H7 (cell line): ENCODE results near the gene STAT3. TPM values are rescaled to one million over a fixed set of nuclear protein-coding genes. Genes with fewer than 3 reads are reported as not detected.
"Not testable (repeated sequence)": the region's sequence is repeated elsewhere in the genome, so short reads cannot be mapped to it uniquely, and the experiment has no call there.

Source experiments
- DNase-seq: peaks from one replicate; pipeline ENCODE4 v3.0.0; 2012
- H3K27me3 ChIP-seq: 2 replicates; pipeline ENCODE4 v1.6.0; 2011; ENCODE audit warnings: mild to moderate bottlenecking, low read length; ENCODE audit not compliant: control insufficient read depth, insufficient read depth
- H3K36me3 ChIP-seq: replicated peaks from 2 replicates; pipeline ENCODE4 v1.5.1; 2011; ENCODE audit warnings: low read length; ENCODE audit not compliant: control insufficient read depth, insufficient read depth
- H3K4me3 ChIP-seq: 2 replicates; pipeline ENCODE4 v1.5.1; 2011; ENCODE audit warnings: low read depth, mild to moderate bottlenecking, control low read depth, low read length, moderate library complexity; ENCODE audit not compliant: insufficient read depth
- total RNA-seq: library from RNA; depleted of rRNA; stranded (reverse); fragments of >200 nt; shearing (Covaris generic); gene quantifications from 2 replicates; pipeline ENCODE4 v1.2.3, GENCODE V29; 2014; rRNA removed

Gene STAT3
- 54.6 and 101 TPM in 2 replicates for total RNA-seq

DNA sequence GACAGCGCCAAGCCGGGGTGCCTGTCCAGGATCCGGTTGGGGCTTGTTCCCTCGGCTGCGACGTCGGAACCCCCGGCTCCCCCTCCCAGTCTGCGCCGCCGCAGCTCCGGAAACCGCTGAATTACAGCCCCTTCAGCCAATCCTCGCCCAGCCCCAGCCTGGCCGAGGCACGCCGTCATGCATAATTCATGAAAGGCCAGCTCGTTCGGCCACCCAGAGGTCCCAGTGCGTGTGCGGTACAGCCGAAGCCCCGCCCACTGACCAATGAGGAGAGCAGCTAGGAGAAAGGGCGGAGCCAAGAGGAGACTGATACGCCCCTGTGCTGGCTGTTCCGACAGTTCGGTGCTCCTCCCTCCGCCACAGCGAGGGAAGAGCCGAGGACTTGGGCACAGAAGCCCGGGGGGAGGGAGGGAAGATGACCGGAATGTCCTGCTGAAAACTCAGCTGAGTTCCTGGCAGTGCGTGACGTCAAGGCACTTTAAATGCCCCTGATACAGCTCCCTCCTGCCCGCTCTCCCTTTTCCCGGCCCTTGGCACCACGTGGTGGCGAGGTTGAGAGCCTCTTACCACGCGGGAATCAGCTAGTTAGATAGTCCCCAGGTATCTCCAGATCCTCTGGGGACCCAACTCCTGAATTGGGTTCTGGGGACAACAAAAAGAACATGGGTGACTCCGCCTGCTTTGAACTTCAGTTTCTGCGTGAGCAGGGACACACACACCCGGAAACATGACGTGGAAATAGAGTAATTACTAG lies at the start of gene STAT3:
STAT3 (minus strand) TSS at position 62 of the 754 bp plus-strand sequence. CDS start 39,926 bp downstream, outside the sequence.
- Histone ChIP-seq H3K36me3 (no peaks in the 10 kb centered on the region), H3K4me3 (peak within 1 kb of the TSS; percentile 94), H3K27me3 (no peaks in the 10 kb centered on the region)
- DNase-seq = peak; percentile 98

DNA sequence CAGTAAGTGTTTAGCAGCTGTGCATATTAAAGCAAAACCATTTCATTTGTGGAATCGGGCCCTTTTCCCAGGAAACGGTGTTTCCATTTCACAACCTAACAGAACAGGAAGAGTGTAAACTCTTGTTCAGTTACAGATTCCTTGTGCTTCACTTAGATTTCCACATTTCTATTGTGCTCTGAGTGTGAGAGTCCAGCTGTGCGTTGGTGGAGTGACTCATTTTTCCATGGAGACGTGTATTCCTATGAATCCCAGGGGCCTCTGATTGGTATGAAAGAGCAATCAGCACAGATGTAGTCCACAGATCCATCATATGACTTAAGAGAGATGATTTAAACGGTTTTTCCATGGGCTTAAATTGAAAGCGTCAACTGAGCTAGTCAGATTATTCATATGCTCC lies 48.1 kb upstream of the STAT3 start:
- no peak for DNase-seq
- Histone ChIP-seq H3K36me3 (no peaks in the 10 kb centered on the region), H3K27me3 (no peaks in the 10 kb centered on the region), H3K4me3 (no peak overlapping the region)

DNA sequence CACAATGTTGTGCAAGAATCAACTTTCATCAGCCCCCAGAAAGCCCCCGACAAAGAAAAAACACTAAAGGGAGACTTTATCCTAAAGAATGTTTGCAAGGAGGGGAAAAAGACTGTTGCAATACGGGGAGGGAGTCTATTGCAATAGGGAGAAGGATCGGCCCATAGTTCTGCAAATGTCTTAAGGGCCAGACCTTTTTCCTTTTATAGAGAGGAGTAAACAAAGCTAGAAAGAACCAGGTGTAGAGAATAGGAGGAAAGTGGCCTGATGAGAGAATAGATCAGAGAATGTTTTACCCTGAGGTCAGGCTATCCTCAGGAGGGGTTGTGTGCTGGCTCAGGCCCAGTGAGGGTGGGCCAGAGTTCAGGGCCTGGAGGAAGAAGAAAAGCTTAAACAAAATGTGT lies 43.5 kb upstream of the STAT3 start:
- H3K36me3 ChIP-seq = no peaks in the 10 kb centered on the region

DNA sequence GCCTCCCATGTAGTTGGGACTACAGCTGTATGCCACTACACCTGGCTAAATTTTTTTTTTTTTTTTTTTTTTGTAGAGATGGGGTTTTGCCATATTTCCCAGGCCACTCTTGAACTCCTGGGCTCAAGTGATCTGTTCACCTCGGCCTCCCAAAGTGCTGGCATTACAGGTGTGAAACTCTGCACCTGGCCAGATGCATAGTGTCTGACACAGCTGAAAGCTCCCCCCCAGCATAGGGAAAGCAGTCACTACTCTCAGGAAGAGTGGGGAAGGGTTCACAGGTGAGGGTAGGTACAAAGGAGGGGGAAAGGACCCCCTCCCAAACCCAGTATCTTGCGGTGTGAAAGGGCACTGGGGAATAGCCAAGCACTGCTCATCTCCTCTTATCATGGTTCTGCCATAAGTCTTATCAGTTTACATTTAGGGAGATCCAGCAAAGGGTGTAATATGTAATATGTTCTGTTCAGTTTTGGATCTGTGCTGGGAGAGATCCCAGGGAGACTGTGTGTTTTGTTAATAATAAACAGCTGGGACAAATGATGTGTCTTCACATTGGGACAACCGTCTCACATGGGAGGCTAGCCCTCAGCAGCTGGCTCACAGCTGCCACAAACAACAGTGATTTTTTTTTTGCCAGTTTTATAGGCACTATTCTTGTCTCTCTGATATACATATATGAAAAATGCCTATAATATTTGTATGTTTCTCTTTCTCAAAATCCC lies 41.6 kb upstream of the STAT3 start:
- Histone ChIP-seq H3K36me3 (no peaks in the 10 kb centered on the region), H3K4me3 (no peak overlapping the region), H3K27me3 (no peaks in the 10 kb centered on the region; the same call in 1 of the 2 replicates)
- DNase-seq = no peak

More for the DNA sequence above, 43.5 kb upstream of the STAT3 start:
- Histone ChIP-seq H3K4me3 (no peak overlapping the region), H3K27me3 (no peaks in the 10 kb centered on the region)
- DNase-seq = no peak

DNA sequence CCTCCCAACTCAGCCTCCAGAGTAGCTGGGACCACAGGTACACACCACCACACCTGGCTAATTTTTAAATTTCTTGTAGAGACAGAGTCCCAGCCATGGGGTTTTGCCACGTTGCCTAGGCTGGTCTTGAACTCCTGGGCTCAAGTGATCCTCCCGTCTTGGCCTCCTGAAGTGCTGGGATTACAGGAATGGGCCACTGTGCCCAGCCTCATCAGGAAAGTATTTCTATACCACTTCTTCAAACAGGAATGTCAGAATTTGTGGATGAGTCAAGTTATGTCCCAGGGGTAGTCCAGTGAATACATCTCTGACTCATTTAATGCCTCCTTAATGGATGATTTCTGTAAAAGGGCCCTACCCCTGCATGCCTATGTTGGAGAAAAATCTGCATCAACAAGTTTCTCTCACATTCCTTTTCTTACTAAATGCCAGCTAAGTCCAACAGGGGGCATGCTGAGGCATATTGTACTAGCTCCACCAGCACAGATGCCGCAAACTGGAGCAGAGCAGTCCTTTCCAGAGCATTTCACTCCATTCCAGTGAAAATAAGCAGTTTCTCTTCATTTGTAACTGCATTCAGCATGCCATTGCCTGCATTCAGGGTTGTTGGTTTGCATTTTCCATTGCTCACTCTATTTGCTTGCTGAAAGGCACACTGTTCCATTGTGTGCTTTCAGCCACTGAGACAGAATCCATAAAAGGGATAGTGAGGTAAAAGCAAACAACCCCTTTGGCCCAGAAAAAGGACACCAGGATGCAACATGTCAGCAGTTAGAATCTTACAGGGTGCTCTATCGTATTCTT lies 40.1 kb upstream of the STAT3 start:
- Histone ChIP-seq H3K36me3 (no peaks in the 10 kb centered on the region), H3K27me3 (no peaks in the 10 kb centered on the region; the same call in 1 of the 2 replicates), H3K4me3 (no peak overlapping the region)
- DNase-seq = peak; percentile 63

DNA sequence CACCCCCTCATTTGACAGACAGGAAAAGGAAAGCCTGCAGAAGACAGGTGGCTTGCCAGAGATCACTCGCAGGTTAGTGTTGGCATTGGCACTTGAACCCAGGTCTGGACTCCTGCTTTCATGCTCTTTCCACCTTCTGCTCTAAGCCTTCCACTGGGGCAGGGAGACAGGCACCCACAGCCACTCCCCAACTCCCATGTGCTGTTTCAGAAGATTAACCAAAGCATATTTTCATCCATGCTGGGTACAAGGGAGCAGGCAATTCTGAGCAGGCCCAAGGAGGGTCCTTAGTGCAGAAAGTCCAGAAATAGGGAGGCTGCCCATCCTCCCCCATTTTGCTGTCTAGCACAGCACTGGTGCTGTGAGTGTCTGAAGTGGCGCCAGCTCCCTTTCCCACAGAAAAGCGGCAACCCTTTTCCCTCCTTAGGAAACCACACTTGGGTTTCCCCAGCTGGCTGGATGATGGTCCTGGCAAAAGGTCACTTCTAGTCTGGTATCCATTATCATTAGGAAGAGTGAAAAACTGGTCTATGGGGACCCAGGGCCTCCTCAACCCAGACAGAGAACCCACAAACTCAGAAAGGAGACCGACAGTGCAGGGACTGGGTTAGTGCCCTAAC lies 36.9 kb upstream of the STAT3 start:
- Histone ChIP-seq H3K36me3 (no peaks in the 10 kb centered on the region), H3K4me3 (no peak overlapping the region), H3K27me3 (peaks cover 23% of the 10 kb centered on the region)
- DNase-seq = no peak

DNA sequence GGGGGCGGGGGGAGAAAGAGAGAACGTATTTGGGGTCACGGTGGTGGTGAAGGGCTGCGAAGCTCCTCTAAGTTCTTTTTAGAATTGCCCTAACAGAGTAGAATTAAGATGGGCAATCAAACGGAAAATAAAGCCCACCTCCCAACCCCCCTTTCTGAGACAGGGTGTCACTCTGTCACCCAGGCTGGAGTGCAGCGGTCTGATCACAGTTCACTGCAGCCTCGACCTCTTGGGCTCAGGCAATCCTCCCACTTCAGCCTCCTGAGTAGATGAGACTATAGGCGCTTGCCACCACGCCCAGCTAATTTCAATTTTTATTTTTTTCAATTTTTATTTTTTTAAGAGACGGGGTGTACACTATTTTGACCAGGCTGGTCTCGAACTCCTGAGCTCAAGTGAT lies 35.5 kb upstream of the STAT3 start:
- H3K4me3 ChIP-seq = no peak overlapping the region
- no peaks in the 10 kb centered on the region for H3K36me3 ChIP-seq
- no peak for DNase-seq
- peaks cover 23% of the 10 kb centered on the region for H3K27me3 ChIP-seq

DNA sequence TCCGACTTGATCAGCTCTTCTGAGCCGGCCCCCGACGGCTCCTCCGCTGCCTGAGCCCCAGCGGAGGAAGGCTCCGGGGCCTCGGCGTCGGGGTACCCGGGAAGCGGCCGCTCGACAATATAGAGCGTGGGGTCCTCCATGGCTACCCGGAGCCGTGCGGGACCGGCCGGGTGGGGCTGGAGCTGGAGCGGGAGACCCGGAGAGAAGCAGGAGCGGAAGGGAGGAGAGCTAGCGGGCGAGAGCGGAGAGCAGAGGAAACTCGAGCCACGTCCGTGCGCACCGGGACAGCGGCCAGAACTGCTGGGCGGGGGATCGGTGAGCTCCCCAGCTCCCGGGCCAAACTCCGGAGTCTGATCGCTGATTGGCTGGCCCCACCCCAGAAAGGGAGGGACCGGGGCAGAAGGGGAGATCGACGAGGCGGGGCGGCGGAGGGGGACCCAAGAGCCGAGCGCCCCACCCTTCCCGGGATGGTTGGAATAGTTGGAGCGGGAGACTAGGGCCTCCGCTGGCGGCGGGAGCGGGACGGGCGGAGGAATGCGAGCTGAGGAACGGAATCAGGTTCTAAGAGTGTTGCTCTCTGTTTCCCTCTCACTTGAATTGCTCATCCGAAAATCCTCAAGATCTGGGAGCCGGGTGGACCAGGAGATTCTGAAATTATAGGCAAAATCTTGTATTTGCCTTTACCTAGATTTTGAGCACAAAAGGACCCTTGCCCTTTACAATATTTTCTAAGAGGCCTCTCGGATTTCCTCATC lies 34.9 kb upstream of the STAT3 start, which contains the start of gene CAVIN1:
CAVIN1 (minus strand) TSS at position 299 of the 755 bp plus-strand sequence; CDS start at position 140, 159 bp downstream.
- no peaks in the 10 kb centered on the region for H3K36me3 ChIP-seq
- DNase-seq = peak; percentile 99
- peak within 1 kb of the TSS; percentile 63 for H3K4me3 ChIP-seq
- H3K27me3 ChIP-seq = peaks cover 23% of the 10 kb centered on the region

DNA sequence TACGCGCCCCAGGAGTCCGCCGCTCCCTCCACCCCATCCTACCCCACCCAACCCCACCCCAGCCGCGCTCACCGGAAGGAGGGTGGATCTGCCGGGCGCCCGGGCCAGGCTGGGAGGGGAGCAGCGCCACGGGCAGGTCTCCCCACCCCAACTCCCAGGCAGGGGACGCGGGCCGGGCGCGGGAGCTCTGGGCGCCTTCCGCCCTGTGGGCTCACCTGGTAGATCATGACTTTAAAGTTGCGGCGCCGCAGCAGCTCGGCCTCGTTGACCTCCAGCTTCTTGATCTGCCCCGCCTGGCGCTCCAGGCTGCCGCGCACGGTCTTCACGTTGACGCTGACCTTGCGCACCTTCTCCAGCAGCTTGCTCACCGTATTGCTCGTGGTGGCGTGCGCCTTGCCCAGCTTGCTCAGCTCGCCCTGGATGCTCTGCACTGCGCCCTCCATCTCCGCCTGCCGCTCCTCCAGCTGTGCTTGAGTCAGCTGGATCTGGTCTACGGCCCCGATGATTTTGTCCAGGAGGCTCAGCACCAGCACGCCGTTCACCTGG lies 34.2 kb upstream of the STAT3 start:
- no peaks in the 10 kb centered on the region for H3K36me3 ChIP-seq
- H3K27me3 ChIP-seq = peaks cover 23% of the 10 kb centered on the region
- DNase-seq = peak; percentile 74
- H3K4me3 ChIP-seq = peak overlapping the region; percentile 63

DNA sequence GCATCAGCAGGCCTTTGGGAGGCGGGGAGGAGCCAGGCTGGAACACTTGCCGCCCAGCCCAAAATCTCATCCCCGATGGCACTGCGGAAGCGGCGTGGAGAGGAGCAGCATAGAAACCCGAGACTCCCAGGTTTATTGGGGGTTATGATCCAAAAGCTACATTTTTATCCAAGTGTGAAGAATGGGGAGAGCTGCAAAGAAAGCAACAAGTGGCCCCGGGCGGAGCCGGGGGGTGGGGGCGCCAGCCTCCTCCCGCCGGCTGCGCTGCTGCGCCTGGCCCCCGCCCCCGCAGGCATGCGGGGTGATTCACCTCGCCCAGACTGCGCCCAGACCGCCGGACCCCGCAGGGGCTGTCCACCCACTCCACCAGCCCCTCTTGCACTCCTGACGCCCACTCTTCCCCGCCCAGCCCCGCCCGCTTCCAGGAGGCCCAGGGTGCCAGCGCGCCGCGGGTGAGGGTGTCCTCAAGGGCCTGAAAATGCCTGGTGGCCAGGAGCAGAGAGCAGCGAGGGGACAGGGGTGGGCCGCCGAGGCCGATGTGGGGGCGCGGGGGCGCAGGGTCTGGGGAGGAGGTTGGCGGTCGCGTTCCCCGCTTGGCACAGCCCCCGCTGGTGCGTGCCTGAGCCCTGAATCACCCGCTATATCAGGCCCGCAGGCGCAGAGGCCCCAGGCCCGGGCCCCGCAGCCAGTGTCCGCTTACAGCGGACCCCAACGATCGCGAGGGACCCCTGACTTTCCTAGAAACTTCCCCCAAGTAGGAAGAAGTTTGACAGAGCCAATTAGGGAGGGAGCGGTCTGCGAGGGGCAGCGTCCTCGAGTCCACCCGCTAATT lies 33.5 kb upstream of the STAT3 start:
- Histone ChIP-seq H3K4me3 (peak overlapping the region; percentile 63), H3K36me3 (no peaks in the 10 kb centered on the region), H3K27me3 (peaks cover 23% of the 10 kb centered on the region)
- DNase-seq = peak; percentile 82

DNA sequence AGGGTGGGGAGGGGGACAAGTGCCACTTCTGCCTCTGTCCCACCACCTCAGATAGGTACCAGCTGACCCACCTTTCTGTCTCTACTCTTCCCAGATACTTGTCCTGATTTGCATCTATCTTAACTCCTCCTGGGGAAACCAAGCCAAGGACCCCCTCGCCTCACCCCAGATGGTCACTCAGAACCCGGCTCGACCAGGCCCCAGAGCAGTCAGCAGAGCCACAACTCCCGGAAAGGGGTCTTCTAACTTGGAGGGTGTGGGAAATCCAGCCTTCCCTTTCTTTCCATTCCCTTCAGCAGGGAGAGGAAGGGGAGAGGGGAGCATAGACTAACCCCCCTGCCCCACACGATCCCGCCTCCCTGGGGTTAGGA lies 32.9 kb upstream of the STAT3 start:
- Histone ChIP-seq H3K4me3 (peak overlapping the region; percentile 63), H3K36me3 (no peaks in the 10 kb centered on the region), H3K27me3 (peaks cover 23% of the 10 kb centered on the region)
- no peak for DNase-seq

DNA sequence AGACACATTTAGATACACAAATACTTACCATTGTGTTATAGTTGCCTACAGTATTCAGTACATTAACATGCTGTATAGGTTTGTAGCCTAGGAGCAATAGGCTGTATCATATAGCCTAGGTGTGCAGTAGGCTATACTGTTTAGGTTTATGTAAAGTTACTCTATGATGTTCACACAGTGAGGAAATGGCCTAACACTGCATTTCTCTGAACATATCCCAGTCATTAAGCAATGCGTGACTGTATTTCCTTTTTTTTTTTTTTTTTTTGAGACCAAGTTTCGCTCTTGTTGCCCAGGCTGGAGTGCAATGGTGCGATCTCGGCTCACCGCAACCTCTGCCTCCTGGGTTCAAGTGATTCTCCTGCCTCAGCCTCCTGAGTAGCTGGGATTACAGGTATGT lies 29.7 kb upstream of the STAT3 start:
- H3K36me3 ChIP-seq, DNase-seq, H3K4me3 ChIP-seq: not testable (repeated sequence)
- H3K27me3 ChIP-seq = peaks cover 23% of the 10 kb centered on the region
